ENCODE measurements around the gene DNAH17. TPM values are rescaled to one million over a fixed set of nuclear protein-coding genes. Genes with fewer than 3 reads are reported as not detected.
A peak's percentile ranks its signal among the peaks of the same experiment; 100 is the strongest.

Gene DNAH17
- total RNA-seq, 1 donor from 2014 or later: 0.40 TPM

- no peak for DNase-seq (ENCODE audit: low read depth in 2 of 2)
Observed at GRCh38 chr17:78376161-78376560, 201.0 kb downstream of the DNAH17 start.

GRCh38 chr17:78375401-78376151 lies 201.6 kb downstream of the DNAH17 start:
- DNase-seq (ENCODE audit: low read depth in 2 of 2): peak; percentile 75 to 87

- DNase-seq (ENCODE audit: low read depth in 2 of 2): peak; percentile 84 to 96
Observed at GRCh38 chr17:78374631-78375274, 202.4 kb downstream of the DNAH17 start.

- no peak for DNase-seq (ENCODE audit: low read depth in 2 of 2)
Observed at GRCh38 chr17:78374189-78374588, 203.0 kb downstream of the DNAH17 start.

Other genes with a start within 250 kb of the DNAH17 start
- 39.2 and 79.6 TPM in 2 replicates for gene SOCS3, start 217.3 kb downstream of the DNAH17 start, total RNA-seq
- 15.7 and 26.4 TPM in 2 replicates for gene PGS1, start 198.7 kb downstream of the DNAH17 start, total RNA-seq
- 16.3 and 20.8 TPM in 2 replicates for gene CYTH1, start 204.9 kb upstream of the DNAH17 start, total RNA-seq

All from lung microvascular endothelial cell (primary cell).